NCI-H1417 treated with DMSO at 0.1 percent for 48 hours (cell line): Measurements from ENCODE around the gene PIP4K2A.

Source experiments
- DNase-seq: peaks from one replicate; lab custom pipeline; 2025; lab: John Stamatoyannopoulos, UW

PIP4K2A gene

GRCh38 chr10:22666287-22667092 is 47.9 kb downstream of the PIP4K2A start:
- DNase-seq, result no peak

GRCh38 chr10:22665329-22665728 is 49.0 kb downstream of the PIP4K2A start:
- no peak for DNase-seq

GRCh38 chr10:22662733-22663330 is 51.5 kb downstream of the PIP4K2A start:
- DNase-seq, result no peak

GRCh38 chr10:22659866-22660265 is 54.5 kb downstream of the PIP4K2A start:
- DNase-seq, result no peak

- no peak for DNase-seq
Measured at GRCh38 chr10:22658745-22659410, 55.5 kb downstream of the PIP4K2A start.

GRCh38 chr10:22657566-22658225 is 56.7 kb downstream of the PIP4K2A start:
- DNase-seq, result no peak

GRCh38 chr10:22657024-22657423 is 57.4 kb downstream of the PIP4K2A start:
- DNase-seq, result no peak

- DNase-seq, result no peak
Measured at GRCh38 chr10:22656036-22656435, 58.3 kb downstream of the PIP4K2A start.

GRCh38 chr10:22655312-22655981 is 58.9 kb downstream of the PIP4K2A start:
- peak; percentile 11 for DNase-seq

GRCh38 chr10:22652988-22653481 is 61.3 kb downstream of the PIP4K2A start:
- DNase-seq, result no peak

GRCh38 chr10:22651276-22651980 is 63.0 kb downstream of the PIP4K2A start:
- DNase-seq, result no peak

- DNase-seq, result no peak
Measured at GRCh38 chr10:22649994-22650393, 64.4 kb downstream of the PIP4K2A start.

- no peak for DNase-seq
Measured at GRCh38 chr10:22649390-22649841, 65.0 kb downstream of the PIP4K2A start.

- DNase-seq, result no peak
Measured at GRCh38 chr10:22648547-22648961, 65.8 kb downstream of the PIP4K2A start.

GRCh38 chr10:22647244-22647643 is 67.1 kb downstream of the PIP4K2A start:
- no peak for DNase-seq

GRCh38 chr10:22646388-22646853 is 68.0 kb downstream of the PIP4K2A start:
- no peak for DNase-seq

- DNase-seq, result no peak
Measured at GRCh38 chr10:22644222-22644621, 70.2 kb downstream of the PIP4K2A start.

- DNase-seq, result no peak
Measured at GRCh38 chr10:22643775-22644174, 70.6 kb downstream of the PIP4K2A start.

- DNase-seq, result no peak
Measured at GRCh38 chr10:22643116-22643515, 71.3 kb downstream of the PIP4K2A start.

GRCh38 chr10:22641743-22642142 is 72.6 kb downstream of the PIP4K2A start:
- no peak for DNase-seq

GRCh38 chr10:22640359-22640758 is 74.0 kb downstream of the PIP4K2A start:
- no peak for DNase-seq
